WTC11 (cell line): Measurements from ENCODE around the gene TPCN2. TPM values are rescaled to one million over a fixed set of nuclear protein-coding genes. Genes with fewer than 3 reads are reported as not detected.

ENCODE experiments used
- ATAC-seq: fragments of 200-7000 bp; cut with Tn5 transposase; 2 replicates; pipeline ENCODE4 v1.10.0; 2021; ENCODE audit warnings: mild to moderate bottlenecking, moderate library complexity
- CTCF ChIA-PET: fragments of 300-600 bp; sonication (Branson Sonifier 250); formaldehyde crosslinking; loops from one replicate; lab custom pipeline; 2021; ENCODE audit warnings: antibody characterized with exemption; lab: Charles Lee
- POLR2A ChIA-PET: fragments of 350-600 bp; sonication (Branson Sonifier 250); formaldehyde crosslinking; loops from one replicate; lab custom pipeline; 2021; ENCODE audit warnings: antibody characterized with exemption; lab: Charles Lee
- DNase-seq: peaks from one replicate; pipeline ENCODE4 v3.0.0; 2021; ENCODE audit warnings: low spot score
- H3K27ac Mint-ChIP-seq: 2 replicates; pipeline ENCODE4 v1.8.0; 2021; ENCODE audit warnings: mixed read lengths
- H3K27me3 Mint-ChIP-seq: 2 replicates; pipeline ENCODE4 v1.8.0; 2021; ENCODE audit warnings: low read depth, mild to moderate bottlenecking, moderate library complexity, mixed read lengths
- H3K36me3 Mint-ChIP-seq: 2 replicates; pipeline ENCODE4 v1.8.0; 2021; ENCODE audit warnings: mixed read lengths
- H3K4me1 Mint-ChIP-seq: 2 replicates; pipeline ENCODE4 v1.8.0; 2022; ENCODE audit warnings: mixed read lengths
- H3K4me3 Mint-ChIP-seq: 2 replicates; pipeline ENCODE4 v1.8.0; 2021; ENCODE audit warnings: mild to moderate bottlenecking, moderate library complexity, mixed read lengths
- H3K9me3 Mint-ChIP-seq: 2 replicates; pipeline ENCODE4 v1.8.0; 2021; ENCODE audit warnings: mixed read lengths
- ATF1 ChIP-seq: sonication (generic); formaldehyde crosslinking; IDR thresholded peaks from 2 replicates; pipeline ENCODE4 v1.8.1; 2023; ENCODE audit warnings: mild to moderate bottlenecking, moderate library complexity, missing genetic modification reagents
- ETV6 ChIP-seq: sonication (generic); formaldehyde crosslinking; IDR thresholded peaks from 2 replicates; pipeline ENCODE4 v1.8.1; 2022; ENCODE audit warnings: mild to moderate bottlenecking, missing genetic modification reagents
- NFE2L1 ChIP-seq: sonication (generic); formaldehyde crosslinking; IDR thresholded peaks from 2 replicates; pipeline ENCODE4 v1.8.1; 2023; ENCODE audit warnings: missing genetic modification reagents
- NR3C1 ChIP-seq: sonication (generic); formaldehyde crosslinking; conservative IDR thresholded peaks from 2 replicates; pipeline ENCODE4 v1.8.1; 2023; ENCODE audit warnings: low read depth, mild to moderate bottlenecking, missing genetic modification reagents
- SP1 ChIP-seq: sonication (generic); formaldehyde crosslinking; conservative IDR thresholded peaks from 2 replicates; pipeline ENCODE4 v1.8.1; 2022; ENCODE audit warnings: missing genetic modification reagents
- TEAD1 ChIP-seq: sonication (generic); formaldehyde crosslinking; IDR thresholded peaks from 2 replicates; pipeline ENCODE4 v1.8.0; 2022; ENCODE audit warnings: mild to moderate bottlenecking, missing genetic modification reagents
- TEAD4 ChIP-seq: sonication (generic); formaldehyde crosslinking; IDR thresholded peaks from 2 replicates; pipeline ENCODE4 v1.8.0; 2022; ENCODE audit warnings: mild to moderate bottlenecking, missing genetic modification reagents
- ZBTB21 ChIP-seq: sonication (generic); formaldehyde crosslinking; IDR thresholded peaks from 2 replicates; pipeline ENCODE4 v1.8.1; 2023; ENCODE audit warnings: mild to moderate bottlenecking, missing genetic modification reagents, borderline replicate concordance
- ZNF416 ChIP-seq: fragments of 250-450 bp; sonication (Bioruptor Pico); IDR thresholded peaks from 2 replicates; pipeline ENCODE4 v1.9.0; 2021; ENCODE audit warnings: mild to moderate bottlenecking, inconsistent platforms
- total RNA-seq: library from RNA; stranded (reverse); gene quantifications from 3 replicates; pipeline ENCODE4 v1.2.3, GENCODE V29; 2021
- TF ChIP-seq, protein P1 (sequence below): fragments of 200-600 bp; IDR thresholded peaks from 2 replicates; pipeline ENCODE4 v1.8.0; 2022; ENCODE audit warnings: antibody characterized with exemption
- TF ChIP-seq, protein P2 (sequence below): sonication (generic); formaldehyde crosslinking; IDR thresholded peaks from 2 replicates; pipeline ENCODE4 v1.8.0; 2022; ENCODE audit warnings: missing genetic modification reagents
- TF ChIP-seq, protein P3 (sequence below): fragments of 250-450 bp; sonication (Bioruptor Pico); IDR thresholded peaks from 2 replicates; pipeline ENCODE4 v1.8.0; 2021; ENCODE audit warnings: mild to moderate bottlenecking
- TF ChIP-seq, protein P4 (sequence below): sonication (generic); formaldehyde crosslinking; IDR thresholded peaks from 2 replicates; pipeline ENCODE4 v1.8.0; 2022; ENCODE audit warnings: mild to moderate bottlenecking, missing genetic modification reagents
- TF ChIP-seq, protein P5 (sequence below): sonication (generic); formaldehyde crosslinking; IDR thresholded peaks from 2 replicates; pipeline ENCODE4 v1.8.1; 2023; ENCODE audit warnings: mild to moderate bottlenecking, moderate library complexity, missing genetic modification reagents
- TF ChIP-seq, protein P6 (sequence below): sonication (generic); formaldehyde crosslinking; IDR thresholded peaks from 2 replicates; pipeline ENCODE4 v1.8.0; 2022; ENCODE audit warnings: mild to moderate bottlenecking, missing genetic modification reagents

TPCN2 gene
- total RNA-seq, 1 experiment from 2014 or later, result 24.6 TPM

DNA sequence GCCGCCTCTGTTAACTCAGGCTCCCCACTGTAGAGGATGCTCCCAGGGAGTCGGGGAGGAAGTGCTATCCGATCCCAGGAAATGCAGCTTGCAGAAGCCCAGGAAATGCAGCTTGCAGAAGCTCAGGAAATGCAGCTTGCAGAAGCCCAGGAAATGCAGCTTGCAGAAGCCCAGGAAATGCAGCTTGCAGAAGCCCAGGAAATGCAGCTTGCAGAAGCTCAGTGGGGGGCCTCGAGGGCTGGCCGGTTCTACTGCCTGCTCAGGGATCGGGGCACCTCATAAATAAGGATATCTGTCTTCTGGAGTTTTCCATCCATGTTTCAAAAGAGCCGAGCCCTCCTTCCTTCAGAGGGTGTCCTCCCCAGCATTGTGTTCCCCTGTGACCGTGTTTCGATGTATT, 81.9 kb downstream of the TPCN2 start:
- POLR2A ChIA-PET, result no interaction called here
- no peak overlapping the region for H3K4me3 Mint-ChIP-seq
- TF ChIP-seq ETV6 (CRISPR knock-in tag) (peak; percentile 97), SP1 (CRISPR knock-in tag) (no peak), TEAD4 (no peak)
- TF ChIP-seq, protein P1, sequence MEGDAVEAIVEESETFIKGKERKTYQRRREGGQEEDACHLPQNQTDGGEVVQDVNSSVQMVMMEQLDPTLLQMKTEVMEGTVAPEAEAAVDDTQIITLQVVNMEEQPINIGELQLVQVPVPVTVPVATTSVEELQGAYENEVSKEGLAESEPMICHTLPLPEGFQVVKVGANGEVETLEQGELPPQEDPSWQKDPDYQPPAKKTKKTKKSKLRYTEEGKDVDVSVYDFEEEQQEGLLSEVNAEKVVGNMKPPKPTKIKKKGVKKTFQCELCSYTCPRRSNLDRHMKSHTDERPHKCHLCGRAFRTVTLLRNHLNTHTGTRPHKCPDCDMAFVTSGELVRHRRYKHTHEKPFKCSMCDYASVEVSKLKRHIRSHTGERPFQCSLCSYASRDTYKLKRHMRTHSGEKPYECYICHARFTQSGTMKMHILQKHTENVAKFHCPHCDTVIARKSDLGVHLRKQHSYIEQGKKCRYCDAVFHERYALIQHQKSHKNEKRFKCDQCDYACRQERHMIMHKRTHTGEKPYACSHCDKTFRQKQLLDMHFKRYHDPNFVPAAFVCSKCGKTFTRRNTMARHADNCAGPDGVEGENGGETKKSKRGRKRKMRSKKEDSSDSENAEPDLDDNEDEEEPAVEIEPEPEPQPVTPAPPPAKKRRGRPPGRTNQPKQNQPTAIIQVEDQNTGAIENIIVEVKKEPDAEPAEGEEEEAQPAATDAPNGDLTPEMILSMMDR, result no peak
- TF ChIP-seq, protein P2, sequence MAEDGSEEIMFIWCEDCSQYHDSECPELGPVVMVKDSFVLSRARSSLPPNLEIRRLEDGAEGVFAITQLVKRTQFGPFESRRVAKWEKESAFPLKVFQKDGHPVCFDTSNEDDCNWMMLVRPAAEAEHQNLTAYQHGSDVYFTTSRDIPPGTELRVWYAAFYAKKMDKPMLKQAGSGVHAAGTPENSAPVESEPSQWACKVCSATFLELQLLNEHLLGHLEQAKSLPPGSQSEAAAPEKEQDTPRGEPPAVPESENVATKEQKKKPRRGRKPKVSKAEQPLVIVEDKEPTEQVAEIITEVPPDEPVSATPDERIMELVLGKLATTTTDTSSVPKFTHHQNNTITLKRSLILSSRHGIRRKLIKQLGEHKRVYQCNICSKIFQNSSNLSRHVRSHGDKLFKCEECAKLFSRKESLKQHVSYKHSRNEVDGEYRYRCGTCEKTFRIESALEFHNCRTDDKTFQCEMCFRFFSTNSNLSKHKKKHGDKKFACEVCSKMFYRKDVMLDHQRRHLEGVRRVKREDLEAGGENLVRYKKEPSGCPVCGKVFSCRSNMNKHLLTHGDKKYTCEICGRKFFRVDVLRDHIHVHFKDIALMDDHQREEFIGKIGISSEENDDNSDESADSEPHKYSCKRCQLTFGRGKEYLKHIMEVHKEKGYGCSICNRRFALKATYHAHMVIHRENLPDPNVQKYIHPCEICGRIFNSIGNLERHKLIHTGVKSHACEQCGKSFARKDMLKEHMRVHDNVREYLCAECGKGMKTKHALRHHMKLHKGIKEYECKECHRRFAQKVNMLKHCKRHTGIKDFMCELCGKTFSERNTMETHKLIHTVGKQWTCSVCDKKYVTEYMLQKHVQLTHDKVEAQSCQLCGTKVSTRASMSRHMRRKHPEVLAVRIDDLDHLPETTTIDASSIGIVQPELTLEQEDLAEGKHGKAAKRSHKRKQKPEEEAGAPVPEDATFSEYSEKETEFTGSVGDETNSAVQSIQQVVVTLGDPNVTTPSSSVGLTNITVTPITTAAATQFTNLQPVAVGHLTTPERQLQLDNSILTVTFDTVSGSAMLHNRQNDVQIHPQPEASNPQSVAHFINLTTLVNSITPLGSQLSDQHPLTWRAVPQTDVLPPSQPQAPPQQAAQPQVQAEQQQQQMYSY (CRISPR knock-in tag), result no peak
- TF ChIP-seq, all 79 proteins: peak for 1
- no peak for DNase-seq
- Mint-ChIP-seq H3K36me3 (peaks cover 32% of the 10 kb centered on the region), H3K4me1 (peaks cover 10% of the 10 kb centered on the region), H3K27me3 (peaks cover 8% of the 10 kb centered on the region; the same call in 1 of the 2 replicates), H3K9me3 (peaks cover 39% of the 10 kb centered on the region), H3K27ac (peak overlapping the region; percentile 41)
- ATAC-seq, result no peak
- CTCF ChIA-PET, result interaction anchor here (1.0 to 3.0 kb wide), 26 partner anchors 8 to 531 kb away, joined by 3 to 71 read pairs (median 9); partner anchors contain the start of gene MYEOV

DNA sequence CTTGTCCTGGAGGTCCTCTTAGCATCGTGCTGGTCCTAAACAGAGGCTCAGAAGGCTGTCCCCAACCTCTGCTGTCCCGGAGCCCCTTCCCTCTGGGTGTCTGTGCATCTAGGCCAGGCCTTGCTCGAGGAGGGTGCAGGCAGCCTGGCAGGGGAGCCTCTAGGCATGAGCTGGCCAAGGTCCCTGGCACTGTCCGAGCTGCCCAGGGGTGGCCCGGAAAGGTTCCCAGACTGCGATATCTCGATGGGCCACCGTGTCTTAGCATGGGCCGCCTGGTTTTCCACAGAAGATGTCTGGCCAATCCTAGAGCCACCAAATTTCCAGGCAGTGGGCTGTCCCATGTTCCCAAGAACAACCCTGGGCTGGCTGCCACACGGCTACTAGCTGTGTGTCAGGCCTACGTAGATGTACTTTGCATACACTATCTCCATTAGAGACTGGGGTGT, 82.4 kb downstream of the TPCN2 start:
- CTCF ChIA-PET, result interaction anchor here (0.6 to 3.0 kb wide), 87 partner anchors 9 to 886 kb away, joined by 3 to 71 read pairs (median 5); partner anchors contain the start of genes MRGPRF, MYEOV, SMIM38 and TPCN2
- Mint-ChIP-seq H3K4me1 (peaks cover 10% of the 10 kb centered on the region), H3K4me3 (no peak overlapping the region), H3K27ac (peak overlapping the region; percentile 41), H3K36me3 (peaks cover 32% of the 10 kb centered on the region), H3K9me3 (peaks cover 39% of the 10 kb centered on the region), H3K27me3 (peaks cover 8% of the 10 kb centered on the region; the same call in 1 of the 2 replicates)
- 0 out of 2 replicates have a peak, but pooled peaks have one; percentile 11 for TF ChIP-seq ZNF416 (CRISPR knock-in tag)
- TF ChIP-seq, protein P3, sequence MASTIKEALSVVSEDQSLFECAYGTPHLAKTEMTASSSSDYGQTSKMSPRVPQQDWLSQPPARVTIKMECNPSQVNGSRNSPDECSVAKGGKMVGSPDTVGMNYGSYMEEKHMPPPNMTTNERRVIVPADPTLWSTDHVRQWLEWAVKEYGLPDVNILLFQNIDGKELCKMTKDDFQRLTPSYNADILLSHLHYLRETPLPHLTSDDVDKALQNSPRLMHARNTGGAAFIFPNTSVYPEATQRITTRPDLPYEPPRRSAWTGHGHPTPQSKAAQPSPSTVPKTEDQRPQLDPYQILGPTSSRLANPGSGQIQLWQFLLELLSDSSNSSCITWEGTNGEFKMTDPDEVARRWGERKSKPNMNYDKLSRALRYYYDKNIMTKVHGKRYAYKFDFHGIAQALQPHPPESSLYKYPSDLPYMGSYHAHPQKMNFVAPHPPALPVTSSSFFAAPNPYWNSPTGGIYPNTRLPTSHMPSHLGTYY (CRISPR knock-in tag), result no peak
- ATAC-seq, result peak; percentile 18
- DNase-seq, result no peak
- POLR2A ChIA-PET, result interaction anchor here (0.8 to 0.9 kb wide), 3 partner anchors 9 to 510 kb away, joined by 3 to 5 read pairs (median 3); no protein-coding TSS in a partner anchor

DNA sequence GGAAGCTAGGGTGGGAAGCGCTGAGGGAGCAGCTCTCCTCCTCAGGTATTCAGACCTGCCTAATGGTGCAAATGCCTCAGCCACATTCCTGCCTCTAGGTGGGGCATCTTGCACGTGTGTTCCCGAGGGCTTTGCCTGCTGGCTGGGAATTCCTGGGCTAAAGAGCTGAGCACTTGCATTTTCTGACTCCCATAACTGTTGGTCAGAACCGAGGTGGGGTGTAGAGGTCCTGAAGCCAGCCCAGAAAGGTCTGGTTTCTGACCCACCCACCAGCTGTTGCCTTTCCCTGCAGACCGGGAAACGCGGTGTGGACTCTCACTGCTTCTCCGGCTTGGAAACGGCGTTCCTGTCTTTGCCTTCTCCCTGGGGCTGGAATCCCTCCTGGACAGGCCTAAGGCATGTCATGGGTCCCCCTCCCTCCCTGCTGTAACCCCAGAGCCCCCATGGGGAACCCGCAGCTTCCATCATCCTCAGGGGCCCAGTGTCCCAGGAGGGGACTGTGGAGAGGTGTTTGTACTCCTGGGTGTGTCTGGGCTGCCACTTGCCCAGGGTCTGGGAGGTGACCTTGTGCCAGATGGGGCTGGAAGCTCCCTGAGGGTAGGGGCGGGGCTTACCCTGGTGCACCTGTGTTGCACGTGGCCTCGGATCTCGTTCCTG, 83.0 kb downstream of the TPCN2 start:
- H3K9me3 Mint-ChIP-seq, result peaks cover 39% of the 10 kb centered on the region
- peaks cover 8% of the 10 kb centered on the region; the same call in 1 of the 2 replicates for H3K27me3 Mint-ChIP-seq
- H3K27ac Mint-ChIP-seq, result no peak overlapping the region
- peaks cover 10% of the 10 kb centered on the region for H3K4me1 Mint-ChIP-seq
- ChIA-PET CTCF (interaction anchor here (0.6 to 3.0 kb wide), 91 partner anchors 9 to 886 kb away, joined by 3 to 71 read pairs (median 5); partner anchors contain the start of genes MRGPRF, MYEOV, SMIM38 and TPCN2), POLR2A (interaction anchor here (0.8 to 0.9 kb wide), 3 partner anchors 9 to 510 kb away, joined by 3 to 5 read pairs (median 3); no protein-coding TSS in a partner anchor)
- peak; percentile 94 for ATAC-seq
- TF ChIP-seq, protein P4, sequence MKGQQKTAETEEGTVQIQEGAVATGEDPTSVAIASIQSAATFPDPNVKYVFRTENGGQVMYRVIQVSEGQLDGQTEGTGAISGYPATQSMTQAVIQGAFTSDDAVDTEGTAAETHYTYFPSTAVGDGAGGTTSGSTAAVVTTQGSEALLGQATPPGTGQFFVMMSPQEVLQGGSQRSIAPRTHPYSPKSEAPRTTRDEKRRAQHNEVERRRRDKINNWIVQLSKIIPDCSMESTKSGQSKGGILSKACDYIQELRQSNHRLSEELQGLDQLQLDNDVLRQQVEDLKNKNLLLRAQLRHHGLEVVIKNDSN (CRISPR knock-in tag), result peak; percentile 30; the same call in 1 of the 2 replicates
- TF ChIP-seq, protein P5, sequence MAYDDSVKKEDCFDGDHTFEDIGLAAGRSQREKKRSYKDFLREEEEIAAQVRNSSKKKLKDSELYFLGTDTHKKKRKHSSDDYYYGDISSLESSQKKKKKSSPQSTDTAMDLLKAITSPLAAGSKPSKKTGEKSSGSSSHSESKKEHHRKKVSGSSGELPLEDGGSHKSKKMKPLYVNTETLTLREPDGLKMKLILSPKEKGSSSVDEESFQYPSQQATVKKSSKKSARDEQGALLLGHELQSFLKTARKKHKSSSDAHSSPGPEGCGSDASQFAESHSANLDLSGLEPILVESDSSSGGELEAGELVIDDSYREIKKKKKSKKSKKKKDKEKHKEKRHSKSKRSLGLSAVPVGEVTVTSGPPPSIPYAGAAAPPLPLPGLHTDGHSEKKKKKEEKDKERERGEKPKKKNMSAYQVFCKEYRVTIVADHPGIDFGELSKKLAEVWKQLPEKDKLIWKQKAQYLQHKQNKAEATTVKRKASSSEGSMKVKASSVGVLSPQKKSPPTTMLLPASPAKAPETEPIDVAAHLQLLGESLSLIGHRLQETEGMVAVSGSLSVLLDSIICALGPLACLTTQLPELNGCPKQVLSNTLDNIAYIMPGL (CRISPR knock-in tag), result no peak
- TF ChIP-seq NR3C1 (no peak), ZBTB21 (CRISPR knock-in tag) (0 out of 2 replicates have a peak, but pooled peaks have one; percentile 23), ATF1 (CRISPR knock-in tag) (no peak), TEAD1 (CRISPR knock-in tag) (peak; percentile 100), NFE2L1 (CRISPR knock-in tag) (no peak), TEAD4 (peak; percentile 100)
- TF ChIP-seq, protein P1, result peak; percentile 92
- TF ChIP-seq, protein P6, sequence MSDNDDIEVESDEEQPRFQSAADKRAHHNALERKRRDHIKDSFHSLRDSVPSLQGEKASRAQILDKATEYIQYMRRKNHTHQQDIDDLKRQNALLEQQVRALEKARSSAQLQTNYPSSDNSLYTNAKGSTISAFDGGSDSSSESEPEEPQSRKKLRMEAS (CRISPR knock-in tag), result peak; percentile 77
- TF ChIP-seq, all 79 proteins: peak for 6
- peaks cover 32% of the 10 kb centered on the region for H3K36me3 Mint-ChIP-seq
- no peak overlapping the region for H3K4me3 Mint-ChIP-seq
- DNase-seq, result peak; percentile 92
